HG02973 (cell line): ENCODE data around the gene LAMTOR5.
"Not testable (repeated sequence)": the region's sequence is repeated elsewhere in the genome, so short reads cannot be mapped to it uniquely, and the experiment has no call there.

ENCODE experiments used
- ATAC-seq: cut with Tn5 transposase; IDR thresholded peaks from one replicate; pipeline ENCODE4 v1.9.1; 2021; ENCODE audit warnings: moderate library complexity; ENCODE audit not compliant: unreplicated experiment

LAMTOR5 gene

GRCh38 chr1:110428946-110429345, 21.5 kb upstream of the LAMTOR5 start:
- no peak for ATAC-seq

DNA sequence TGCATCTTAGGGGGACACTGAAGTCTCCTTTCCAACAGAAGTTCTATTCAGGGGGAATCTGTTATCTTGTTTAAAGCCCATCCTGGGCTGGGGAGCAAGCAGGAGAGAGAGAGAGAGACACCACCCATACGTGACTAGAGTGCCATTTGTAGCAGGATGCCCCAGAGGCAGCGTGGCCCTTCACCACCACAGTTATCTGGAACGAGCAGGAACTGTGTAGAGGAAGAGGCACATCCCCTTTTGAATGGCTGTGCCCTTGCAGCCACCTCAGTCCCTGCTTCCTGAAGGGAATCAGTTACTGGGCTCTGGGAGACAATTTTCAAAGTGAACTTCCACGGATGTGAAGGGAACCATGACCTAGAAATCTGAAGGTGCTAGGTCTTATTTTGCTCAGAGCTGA, 19.4 kb upstream of the LAMTOR5 start:
- no peak for ATAC-seq

GRCh38 chr1:110425612-110426152, 18.2 kb upstream of the LAMTOR5 start:
- ATAC-seq = no peak

GRCh38 chr1:110424699-110425611, 17.5 kb upstream of the LAMTOR5 start:
- no peak for ATAC-seq

- no peak for ATAC-seq
Measured at GRCh38 chr1:110420874-110421793, 13.6 kb upstream of the LAMTOR5 start.

DNA sequence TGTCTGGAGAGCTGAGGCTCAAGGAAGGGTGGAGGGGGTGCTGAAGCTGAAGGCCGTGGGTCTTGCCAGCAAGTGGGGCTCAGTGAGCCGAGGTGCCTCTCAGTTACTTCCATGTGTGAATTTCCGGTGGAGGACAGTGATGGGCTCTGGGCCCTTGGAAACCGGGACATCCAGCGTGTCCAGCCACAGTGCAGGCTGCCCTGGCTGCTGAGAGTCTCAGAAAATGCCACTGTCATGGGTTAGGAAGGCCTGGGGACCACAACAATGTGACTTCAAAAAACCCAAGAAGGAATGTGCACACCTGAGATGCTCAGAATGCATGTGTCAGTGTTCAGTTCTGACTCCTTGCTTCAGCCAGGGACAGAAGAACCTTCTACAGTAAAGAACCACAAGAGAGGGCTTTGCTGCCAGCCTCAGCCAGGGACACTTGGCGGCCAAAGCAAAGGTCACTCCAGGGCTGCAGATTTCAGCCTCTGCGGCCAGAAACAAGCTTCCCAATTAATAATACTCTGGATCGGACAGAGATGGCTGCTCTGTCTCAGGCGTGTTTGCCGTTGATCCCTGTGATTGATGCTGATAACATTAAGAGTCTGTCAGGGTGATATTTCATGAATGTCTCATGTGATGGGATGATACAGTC, 12.6 kb upstream of the LAMTOR5 start:
- no peak for ATAC-seq

DNA sequence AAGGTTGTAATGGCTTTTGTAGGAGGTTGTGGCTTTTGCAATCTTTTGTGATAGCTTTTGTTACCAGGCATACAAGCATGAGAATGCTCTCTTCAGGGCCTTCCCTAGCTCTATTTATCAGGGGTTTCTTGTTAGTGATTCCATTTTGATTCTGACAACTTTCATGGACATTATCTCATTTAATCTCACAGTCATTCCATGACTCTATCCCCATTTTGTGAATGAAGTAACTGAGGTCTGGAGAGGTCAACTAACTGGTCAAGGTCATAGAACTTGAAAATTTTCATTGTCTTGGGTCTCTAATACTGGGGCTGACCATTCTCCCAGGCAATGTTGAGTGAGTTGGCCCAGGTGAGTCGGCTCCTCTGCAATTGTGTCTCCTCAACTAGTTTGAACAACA, 11.2 kb upstream of the LAMTOR5 start:
- no peak for ATAC-seq

DNA sequence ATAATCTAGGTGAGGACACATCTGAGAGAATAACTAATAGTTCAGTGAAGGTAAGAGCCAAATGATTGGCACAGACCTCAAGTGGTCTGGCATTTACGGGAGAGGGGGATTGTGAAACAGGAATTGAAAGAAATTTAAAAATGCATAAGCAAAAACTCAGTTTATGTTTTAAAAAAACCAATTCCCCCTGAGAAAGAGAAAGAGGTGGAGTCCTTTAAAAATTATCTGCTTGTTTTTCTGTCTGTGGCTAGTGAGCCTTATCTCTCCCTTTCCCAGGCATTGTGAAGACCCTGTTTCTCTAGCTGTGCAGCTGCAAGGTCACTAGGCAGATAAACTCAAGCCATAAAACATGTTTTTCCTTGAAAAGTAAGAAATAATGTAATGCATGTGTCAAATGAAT, 5.6 kb upstream of the LAMTOR5 start:
- not testable (repeated sequence) for ATAC-seq

- ATAC-seq = no peak
Measured at GRCh38 chr1:110412576-110412975, 5.1 kb upstream of the LAMTOR5 start.

DNA sequence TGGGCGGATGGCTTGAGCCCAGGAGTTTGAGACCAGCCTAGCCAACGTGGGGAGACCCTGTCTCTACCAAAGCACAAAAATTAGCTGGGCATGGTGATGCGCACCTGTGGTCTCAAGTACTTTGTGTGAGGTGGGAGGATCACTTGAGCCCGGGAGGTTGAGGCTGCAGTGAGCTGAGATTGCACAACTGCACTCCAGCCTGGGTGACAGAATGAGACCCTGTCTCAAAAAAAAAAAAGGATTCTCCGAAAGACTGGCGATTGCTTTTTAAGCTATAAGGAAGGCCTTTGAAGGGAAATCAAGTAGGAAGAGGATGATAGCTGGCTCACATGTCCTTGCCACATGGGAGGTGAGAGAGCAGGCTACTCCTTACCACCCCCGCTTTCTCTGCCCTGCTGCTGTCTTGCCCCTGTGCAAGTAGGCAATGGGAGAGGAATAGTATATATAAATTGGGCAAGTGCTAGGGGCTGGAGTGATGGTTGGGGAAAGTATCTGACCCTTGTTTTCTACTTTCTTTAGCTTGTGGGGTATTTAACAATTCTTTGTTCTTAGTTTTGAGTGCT, 3.8 kb upstream of the LAMTOR5 start:
- ATAC-seq = no peak

GRCh38 chr1:110409316-110409715, 1.8 kb upstream of the LAMTOR5 start:
- ATAC-seq = no peak

- no peak for ATAC-seq
Measured at GRCh38 chr1:110408488-110408887, 994 bp upstream of the LAMTOR5 start.

- not testable (repeated sequence) for ATAC-seq
Measured at GRCh38 chr1:110406407-110406806, 1.1 kb downstream of the LAMTOR5 start.

- ATAC-seq = no peak
Measured at GRCh38 chr1:110404401-110404800, 3.1 kb downstream of the LAMTOR5 start.

GRCh38 chr1:110403805-110404204, 3.7 kb downstream of the LAMTOR5 start:
- no peak for ATAC-seq

DNA sequence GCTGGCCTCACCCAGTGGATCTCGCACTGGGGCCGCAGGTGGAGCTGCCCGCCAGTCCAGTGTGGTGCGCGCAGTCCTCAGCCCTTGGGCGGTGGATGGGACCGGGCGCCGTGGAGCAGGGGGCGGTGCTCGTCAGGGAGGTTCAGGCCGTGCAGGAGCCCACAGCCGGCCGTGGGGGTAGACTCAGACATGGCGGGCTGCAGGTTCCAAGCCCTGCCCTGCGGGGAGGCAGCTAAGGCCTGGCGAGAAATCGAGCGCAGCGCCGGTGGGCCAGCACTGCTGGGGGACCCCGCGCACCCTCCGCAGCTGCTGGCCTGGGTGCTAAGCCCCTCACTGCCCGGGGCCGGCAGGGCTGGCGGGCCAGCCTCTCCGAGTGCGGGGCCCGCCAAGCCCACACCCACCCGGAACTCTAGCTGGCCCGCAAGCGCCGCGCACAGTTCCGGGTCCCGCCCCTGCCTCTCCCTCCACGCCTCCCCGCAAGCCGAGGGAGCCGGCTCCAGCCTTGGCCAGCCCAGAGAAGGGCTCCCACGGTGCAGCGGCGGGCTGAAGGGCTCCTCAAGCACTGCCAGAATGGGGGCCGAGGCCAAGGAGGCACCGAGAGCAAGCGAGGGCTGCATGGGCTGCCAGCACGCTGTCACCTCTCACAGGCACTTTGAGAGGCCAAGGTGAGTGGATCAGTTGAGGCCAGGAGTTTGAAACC, 11.1 kb downstream of the LAMTOR5 start:
- not testable (repeated sequence) for ATAC-seq

DNA sequence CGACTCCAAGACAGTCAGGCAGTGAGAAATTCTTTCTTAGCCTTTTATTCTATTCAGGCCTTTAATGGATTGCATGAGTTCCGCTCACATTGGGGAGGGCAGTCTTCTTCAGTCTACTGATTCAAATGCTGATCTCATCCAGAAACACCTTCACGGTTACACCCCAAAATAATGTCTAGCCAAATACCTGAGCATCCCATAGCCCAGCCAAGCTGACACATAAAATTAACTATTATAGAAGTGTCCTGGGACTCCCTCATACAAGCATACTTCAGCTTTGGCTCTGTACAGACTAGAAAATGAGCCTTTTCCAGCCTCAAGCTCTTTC, 13.0 kb downstream of the LAMTOR5 start:
- ATAC-seq = no peak

DNA sequence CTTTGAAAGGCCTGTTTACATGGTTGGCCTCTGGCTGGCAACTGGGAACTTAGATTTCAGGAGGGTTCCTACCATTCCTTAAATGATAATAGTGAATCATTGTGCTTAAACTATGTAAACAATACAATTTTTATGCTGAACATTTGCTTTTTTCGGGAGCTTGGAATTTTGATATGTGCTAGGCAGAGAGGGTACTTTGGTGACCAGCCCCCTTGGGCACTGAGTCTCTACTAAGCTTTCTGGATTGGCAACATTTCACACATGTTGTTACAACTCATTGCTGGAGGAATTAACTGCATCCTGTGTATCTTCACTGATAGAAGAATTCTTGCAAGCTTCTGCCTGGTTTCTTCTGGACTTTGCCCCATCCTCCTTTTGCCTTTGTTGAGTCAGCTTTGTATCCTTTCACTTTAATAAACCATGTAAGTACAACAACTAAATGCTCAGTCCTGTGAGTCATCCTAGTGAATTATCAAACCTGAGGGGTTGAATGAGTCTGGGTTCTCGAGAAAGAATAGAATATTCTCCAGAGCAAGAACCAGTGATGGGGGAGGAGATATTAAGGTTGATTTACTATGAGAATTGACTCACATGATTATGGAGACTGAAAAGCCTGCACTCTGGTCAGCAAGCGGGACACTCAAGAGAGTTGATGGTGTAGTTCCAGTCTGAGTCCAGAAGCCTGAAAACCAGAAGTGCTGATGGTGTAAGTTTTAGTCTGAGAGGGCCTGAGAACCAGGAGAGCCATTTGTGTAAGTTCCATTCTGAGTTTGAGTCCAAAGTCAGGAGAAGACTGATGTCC, 13.6 kb downstream of the LAMTOR5 start:
- no peak for ATAC-seq

GRCh38 chr1:110393286-110393685, 14.2 kb downstream of the LAMTOR5 start:
- no peak for ATAC-seq
